Endodermal cell (in vitro differentiated cells): ENCODE measurements around the gene MMRN2. TPM values are rescaled to one million over a fixed set of nuclear protein-coding genes. Genes with fewer than 3 reads are reported as not detected.

Experiments used
- DNase-seq: peaks from one replicate; pipeline ENCODE4 v3.0.0-alpha.2; 2017
- H3K27ac ChIP-seq: 2 replicates; pipeline ENCODE4 v1.5.1; 2013; ENCODE audit warnings: mild to moderate bottlenecking, low read depth, low read length, moderate library complexity
- H3K27me3 ChIP-seq: 2 replicates; pipeline ENCODE4 v1.6.1; 2013; ENCODE audit warnings: mild to moderate bottlenecking, low read length, moderate library complexity; ENCODE audit not compliant: insufficient read depth, control insufficient read depth, poor library complexity, severe bottlenecking
- H3K36me3 ChIP-seq: 2 replicates; pipeline ENCODE4 v1.7.0; 2013; ENCODE audit warnings: mild to moderate bottlenecking, low read length, moderate library complexity; ENCODE audit not compliant: control insufficient read depth, insufficient read depth
- H3K4me1 ChIP-seq: one replicate; pipeline ENCODE4 v1.7.0; 2013; ENCODE audit warnings: low read length; ENCODE audit not compliant: control insufficient read depth, insufficient read depth
- H3K4me3 ChIP-seq: 2 replicates; pipeline ENCODE4 v1.5.1; 2013; ENCODE audit warnings: mild to moderate bottlenecking, low read length, moderate library complexity
- H3K9ac ChIP-seq: 2 replicates; pipeline ENCODE4 v1.6.1; 2013; ENCODE audit warnings: mild to moderate bottlenecking, low read length, moderate library complexity; ENCODE audit not compliant: poor library complexity, severe bottlenecking; ENCODE audit errors: extremely low read depth
- H3K9me3 ChIP-seq: 2 replicates; pipeline ENCODE4 v1.6.1; 2013; ENCODE audit warnings: mild to moderate bottlenecking, low read length, moderate library complexity; ENCODE audit not compliant: control insufficient read depth
- H3K27ac Mint-ChIP-seq: 2 replicates; pipeline ENCODE4 v1.8.0; 2020; ENCODE audit warnings: mixed read lengths
- H3K27me3 Mint-ChIP-seq: 2 replicates; pipeline ENCODE4 v1.8.0; 2021; ENCODE audit warnings: mild to moderate bottlenecking, mixed read lengths; ENCODE audit not compliant: insufficient read depth
- H3K36me3 Mint-ChIP-seq: 2 replicates; pipeline ENCODE4 v1.8.0; 2020; ENCODE audit warnings: low read depth, mixed read lengths
- H3K4me1 Mint-ChIP-seq: 2 replicates; pipeline ENCODE4 v1.8.0; 2020; ENCODE audit warnings: mixed read lengths
- H3K4me3 Mint-ChIP-seq: 2 replicates; pipeline ENCODE4 v1.8.0; 2020; ENCODE audit warnings: mild to moderate bottlenecking, moderate library complexity, mixed read lengths
- H3K9me3 Mint-ChIP-seq: 2 replicates; pipeline ENCODE4 v1.8.0; 2020; ENCODE audit warnings: mild to moderate bottlenecking, mixed read lengths
- CTCF ChIP-seq: fragments of 200-600 bp; sonication (generic); conservative IDR thresholded peaks from 2 replicates; pipeline ENCODE4 v1.5.0; 2021; ENCODE audit warnings: antibody characterized with exemption, mild to moderate bottlenecking
- WGBS, 2 experiments: methylation state at CpG; one replicate each; pipeline versions ENCODE4 v1.1.5 to v1.1.7; 2013; ENCODE audit warnings: missing lambda C conversion rate in 2 of 2, mixed read lengths in 1 of 2; ENCODE audit not compliant: insufficient coverage in 1 of 2, insufficient read length in 1 of 2; 5-methylcytosine and 5-hydroxymethylcytosine counted together
- total RNA-seq, 2 donors: library from RNA; stranded (reverse); fragmentation: NEBNext Ultra II Directional in 1 of 2; extraction: Animal tissue kit (Norgen Biotek cat#: 25700) in 1 of 2; gene quantifications; 2 replicates in 1 of 2; 3 replicates in 1 of 2; pipeline ENCODE4 v1.2.1, GENCODE V29; 2021

Gene MMRN2
- total RNA-seq, 2 donors from 2014 or later: 1.00 to 1.3 TPM

- Histone ChIP-seq H3K4me3 (no peak overlapping the region), H3K9ac (no peak overlapping the region), H3K4me1 (peaks cover 6% of the 10 kb centered on the region), H3K27ac (no peak overlapping the region), H3K9me3 (no peaks in the 10 kb centered on the region), H3K27me3 (peaks cover 19% of the 10 kb centered on the region), H3K36me3 (no peaks in the 10 kb centered on the region)
- no peak for TF ChIP-seq CTCF
- Mint-ChIP-seq H3K36me3 (no peaks in the 10 kb centered on the region), H3K9me3 (no peaks in the 10 kb centered on the region), H3K27ac (no peak overlapping the region), H3K4me3 (no peak overlapping the region), H3K27me3 (peaks cover 30% of the 10 kb centered on the region), H3K4me1 (peaks cover 20% of the 10 kb centered on the region)
- no peak for DNase-seq
- 88 to 96% methylated on average over 3 to 5 of the region's 5 CpGs for WGBS, 2 experiments
These were observed 19.1 kb upstream of the MMRN2 start for GRCh38 chr10:86976362-86977056.

DNA sequence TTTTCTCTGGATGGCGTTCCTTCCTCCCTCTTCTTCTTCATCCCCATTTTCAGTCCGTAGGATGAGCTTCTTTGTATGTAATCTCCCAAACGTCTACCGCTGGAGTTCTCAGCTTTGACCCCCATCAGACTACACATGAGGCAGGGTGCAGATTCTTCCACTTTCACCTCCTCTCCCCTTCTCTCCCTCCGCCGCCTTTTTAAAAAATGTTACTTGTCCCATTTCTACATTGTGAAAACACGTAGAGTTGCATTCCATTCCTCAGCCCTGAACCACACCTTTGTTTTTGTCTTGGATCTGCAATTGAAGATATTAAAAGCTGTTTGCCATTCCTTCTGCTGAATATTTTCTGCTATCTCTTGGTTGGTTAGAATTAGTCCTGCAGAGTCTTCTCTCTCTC, 17.1 kb upstream of the MMRN2 start:
- H3K9ac ChIP-seq: no peak overlapping the region
- 88% methylated on average over 6 to 7 of the region's 7 CpGs for whole genome bisulfite sequencing, 2 experiments

DNA sequence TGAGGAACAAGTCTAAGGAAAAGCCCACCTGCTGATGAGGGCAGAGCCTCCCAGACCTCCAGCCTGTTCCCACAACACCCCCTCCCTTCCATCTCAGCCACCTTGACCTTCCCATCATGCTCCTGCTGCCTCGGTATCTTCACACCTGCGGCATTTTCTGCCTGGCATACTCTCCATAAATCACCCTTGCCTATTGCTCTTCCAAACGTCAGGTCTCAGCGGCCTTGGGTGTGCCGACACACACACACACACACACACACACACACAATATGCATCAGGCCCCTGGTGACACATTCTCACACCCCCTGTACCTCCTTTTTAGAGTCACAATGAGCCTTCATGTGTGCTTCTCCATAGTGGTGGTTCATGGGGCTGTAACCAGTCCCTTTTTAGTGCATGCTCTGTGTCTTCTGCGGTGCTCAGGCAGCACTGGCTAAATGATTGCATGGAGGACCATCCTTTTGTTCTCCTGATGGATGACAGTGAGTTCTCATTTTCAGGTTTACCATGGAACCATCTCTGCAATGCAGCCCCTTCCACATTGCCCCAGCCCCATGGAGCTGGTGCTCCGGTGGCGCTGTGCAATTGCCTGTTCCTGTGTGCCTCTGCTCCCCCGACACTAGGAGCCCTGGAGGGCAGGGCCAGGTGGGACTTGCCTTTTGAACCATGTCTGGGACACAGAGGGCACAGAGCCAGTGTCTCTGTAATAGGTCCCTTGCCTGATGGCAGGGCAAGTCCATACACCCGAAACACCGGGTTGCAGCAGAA, 15.4 kb upstream of the MMRN2 start:
- TF ChIP-seq CTCF: no peak
- no peak overlapping the region for H3K4me3 Mint-ChIP-seq
- DNase-seq: peak; percentile 45

More for the DNA sequence above, 17.1 kb upstream of the MMRN2 start:
- H3K4me3 ChIP-seq: no peak overlapping the region
- no peak for TF ChIP-seq CTCF
- H3K4me1 ChIP-seq: no peaks in the 10 kb centered on the region
- Mint-ChIP-seq H3K4me3 (no peak overlapping the region), H3K4me1 (peaks cover 10% of the 10 kb centered on the region), H3K36me3 (no peaks in the 10 kb centered on the region), H3K27me3 (peaks cover 33% of the 10 kb centered on the region), H3K9me3 (no peaks in the 10 kb centered on the region), H3K27ac (no peak overlapping the region)
- no peaks in the 10 kb centered on the region for H3K9me3 ChIP-seq
- no peak overlapping the region for H3K27ac ChIP-seq
- peaks cover 32% of the 10 kb centered on the region for H3K27me3 ChIP-seq
- H3K36me3 ChIP-seq: no peaks in the 10 kb centered on the region
- no peak for DNase-seq

More for the DNA sequence above, 15.4 kb upstream of the MMRN2 start:
- Mint-ChIP-seq H3K27me3 (peaks cover 33% of the 10 kb centered on the region), H3K36me3 (no peaks in the 10 kb centered on the region), H3K9me3 (no peaks in the 10 kb centered on the region), H3K4me1 (peaks cover 3% of the 10 kb centered on the region), H3K27ac (no peak overlapping the region)
- Histone ChIP-seq H3K4me1 (no peaks in the 10 kb centered on the region), H3K9me3 (no peaks in the 10 kb centered on the region), H3K27ac (no peak overlapping the region), H3K9ac (no peak overlapping the region), H3K27me3 (peaks cover 32% of the 10 kb centered on the region), H3K36me3 (no peaks in the 10 kb centered on the region), H3K4me3 (no peak overlapping the region)
- WGBS, 2 experiments: 87% methylated on average over 7 to 11 of the region's 11 CpGs
